Measurements from ENCODE around the gene ZNF652. TPM values are rescaled to one million over a fixed set of nuclear protein-coding genes. Genes with fewer than 3 reads are reported as not detected.

The ZNF652 gene
- total RNA-seq, 2 donors from 2014 or later = 42.6 to 60.0 TPM

- Histone ChIP-seq H3K27me3 (ENCODE audit: control insufficient read depth, insufficient read depth, low read length, poor library complexity, severe bottlenecking) (no peaks in the 10 kb centered on the region), H3K27ac (ENCODE audit: low read depth, low read length) (no peak overlapping the region), H3K4me1 (ENCODE audit: control insufficient read depth, insufficient read depth, low read length) (no peaks in the 10 kb centered on the region), H3K4me3 (ENCODE audit: low read length) (no peak overlapping the region), H3K36me3 (ENCODE audit: control insufficient read depth, insufficient read depth, low read length) (no peaks in the 10 kb centered on the region), H3K9me3 (ENCODE audit: control insufficient read depth, low read length) (no peaks in the 10 kb centered on the region), H3K9ac (ENCODE audit: extremely low read depth, low read length, poor library complexity, severe bottlenecking) (no peak overlapping the region)
- no peak overlapping the region for H3K4me3 Mint-ChIP-seq
- WGBS, 2 experiments (ENCODE audit: insufficient coverage in 1 of 2, insufficient read length in 1 of 2) = 88 to 94% methylated on average over 4 of the region's 4 CpGs
- H3K27ac Mint-ChIP-seq = no peak overlapping the region
- no peak for DNase-seq
- peaks cover 29% of the 10 kb centered on the region for H3K4me1 Mint-ChIP-seq
- no peaks in the 10 kb centered on the region for H3K36me3 Mint-ChIP-seq (ENCODE audit: low read depth)
- no peaks in the 10 kb centered on the region for H3K9me3 Mint-ChIP-seq
- TF ChIP-seq, protein P1, sequence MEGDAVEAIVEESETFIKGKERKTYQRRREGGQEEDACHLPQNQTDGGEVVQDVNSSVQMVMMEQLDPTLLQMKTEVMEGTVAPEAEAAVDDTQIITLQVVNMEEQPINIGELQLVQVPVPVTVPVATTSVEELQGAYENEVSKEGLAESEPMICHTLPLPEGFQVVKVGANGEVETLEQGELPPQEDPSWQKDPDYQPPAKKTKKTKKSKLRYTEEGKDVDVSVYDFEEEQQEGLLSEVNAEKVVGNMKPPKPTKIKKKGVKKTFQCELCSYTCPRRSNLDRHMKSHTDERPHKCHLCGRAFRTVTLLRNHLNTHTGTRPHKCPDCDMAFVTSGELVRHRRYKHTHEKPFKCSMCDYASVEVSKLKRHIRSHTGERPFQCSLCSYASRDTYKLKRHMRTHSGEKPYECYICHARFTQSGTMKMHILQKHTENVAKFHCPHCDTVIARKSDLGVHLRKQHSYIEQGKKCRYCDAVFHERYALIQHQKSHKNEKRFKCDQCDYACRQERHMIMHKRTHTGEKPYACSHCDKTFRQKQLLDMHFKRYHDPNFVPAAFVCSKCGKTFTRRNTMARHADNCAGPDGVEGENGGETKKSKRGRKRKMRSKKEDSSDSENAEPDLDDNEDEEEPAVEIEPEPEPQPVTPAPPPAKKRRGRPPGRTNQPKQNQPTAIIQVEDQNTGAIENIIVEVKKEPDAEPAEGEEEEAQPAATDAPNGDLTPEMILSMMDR (conservative IDR thresholded peaks at IDR 0.05) = no peak
- peaks cover 15% of the 10 kb centered on the region for H3K27me3 Mint-ChIP-seq (ENCODE audit: insufficient read depth)
Observed at GRCh38 chr17:49379926-49380325, 17.9 kb upstream of the ZNF652 start.

DNA sequence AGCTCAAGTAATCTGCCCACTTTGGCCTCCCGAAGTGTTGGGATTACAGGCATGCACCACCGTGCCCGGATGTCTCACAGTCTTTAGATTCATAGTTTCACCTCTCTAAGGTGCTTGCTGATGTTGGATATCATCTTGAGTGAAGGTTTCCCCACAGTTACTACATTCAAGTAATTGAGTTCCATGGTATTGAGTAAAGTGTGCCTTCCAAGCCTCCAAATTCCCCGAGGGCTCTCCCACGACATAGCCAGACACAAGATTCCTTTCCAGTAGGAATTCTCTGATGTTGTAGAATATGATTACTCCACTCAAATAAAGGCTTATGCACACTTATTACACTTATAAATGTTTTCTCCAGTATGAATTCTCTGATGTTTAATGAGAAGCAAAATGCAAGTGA is 16.3 kb upstream of the ZNF652 start:
- H3K27ac ChIP-seq (ENCODE audit: low read depth, low read length) = no peak overlapping the region
- no peak for DNase-seq
- no peak overlapping the region for H3K4me3 Mint-ChIP-seq
- H3K9ac ChIP-seq (ENCODE audit: extremely low read depth, low read length, poor library complexity, severe bottlenecking) = no peak overlapping the region
- TF ChIP-seq, protein P1 (conservative IDR thresholded peaks at IDR 0.05) = no peak
- peaks cover 29% of the 10 kb centered on the region for H3K4me1 Mint-ChIP-seq
- H3K9me3 ChIP-seq (ENCODE audit: control insufficient read depth, low read length) = no peaks in the 10 kb centered on the region
- no peaks in the 10 kb centered on the region for H3K36me3 ChIP-seq (ENCODE audit: control insufficient read depth, insufficient read depth, low read length)
- no peak overlapping the region for H3K4me3 ChIP-seq (ENCODE audit: low read length)
- peaks cover 15% of the 10 kb centered on the region for H3K27me3 Mint-ChIP-seq (ENCODE audit: insufficient read depth)
- no peaks in the 10 kb centered on the region for H3K4me1 ChIP-seq (ENCODE audit: control insufficient read depth, insufficient read depth, low read length)
- H3K27me3 ChIP-seq (ENCODE audit: control insufficient read depth, insufficient read depth, low read length, poor library complexity, severe bottlenecking) = no peaks in the 10 kb centered on the region
- H3K9me3 Mint-ChIP-seq = no peaks in the 10 kb centered on the region
- no peak overlapping the region for H3K27ac Mint-ChIP-seq
- no peaks in the 10 kb centered on the region for H3K36me3 Mint-ChIP-seq (ENCODE audit: low read depth)
- WGBS, 2 experiments (ENCODE audit: insufficient coverage in 1 of 2, insufficient read length in 1 of 2) = 90 to 92% methylated on average over 3 of the region's 5 CpGs

DNA sequence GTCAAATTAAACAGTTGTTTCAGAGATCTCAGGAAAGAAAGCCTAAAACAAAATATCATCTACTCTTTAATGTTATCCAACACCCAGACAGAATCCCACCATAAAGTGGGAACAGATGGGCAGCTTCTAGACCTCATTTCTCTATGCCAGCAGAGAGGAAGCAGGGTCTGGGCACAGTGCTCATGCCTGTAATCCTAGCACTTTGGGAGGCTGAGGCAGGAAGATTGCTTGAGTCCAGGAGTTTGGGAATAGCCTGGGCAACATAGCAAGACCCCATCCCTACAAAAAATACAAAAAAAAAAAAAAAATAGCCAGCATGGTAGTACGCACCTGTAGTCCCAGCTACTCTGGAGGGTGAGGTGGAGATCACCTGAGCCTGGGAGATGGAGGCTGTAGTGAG is 13.5 kb upstream of the ZNF652 start:
- H3K9me3 ChIP-seq (ENCODE audit: control insufficient read depth, low read length) = no peaks in the 10 kb centered on the region
- no peak overlapping the region for H3K27ac Mint-ChIP-seq
- DNase-seq = no peak
- peaks cover 9% of the 10 kb centered on the region for H3K27me3 Mint-ChIP-seq (ENCODE audit: insufficient read depth)
- H3K36me3 Mint-ChIP-seq (ENCODE audit: low read depth) = no peaks in the 10 kb centered on the region
- peaks cover 3% of the 10 kb centered on the region for H3K4me1 ChIP-seq (ENCODE audit: control insufficient read depth, insufficient read depth, low read length)
- H3K36me3 ChIP-seq (ENCODE audit: control insufficient read depth, insufficient read depth, low read length) = no peaks in the 10 kb centered on the region
- no peak overlapping the region for H3K4me3 ChIP-seq (ENCODE audit: low read length)
- WGBS, 2 experiments (ENCODE audit: insufficient coverage in 1 of 2, insufficient read length in 1 of 2) = 80% methylated on average over 1 of the region's 1 CpG; no CpG with 5 or more reads in 1 of the 2 experiments
- no peak overlapping the region for H3K9ac ChIP-seq (ENCODE audit: extremely low read depth, low read length, poor library complexity, severe bottlenecking)
- TF ChIP-seq, protein P1 (conservative IDR thresholded peaks at IDR 0.05) = no peak
- no peaks in the 10 kb centered on the region for H3K27me3 ChIP-seq (ENCODE audit: control insufficient read depth, insufficient read depth, low read length, poor library complexity, severe bottlenecking)
- no peak overlapping the region for H3K27ac ChIP-seq (ENCODE audit: low read depth, low read length)
- H3K4me3 Mint-ChIP-seq = no peak overlapping the region
- peaks cover 25% of the 10 kb centered on the region for H3K4me1 Mint-ChIP-seq
- no peaks in the 10 kb centered on the region for H3K9me3 Mint-ChIP-seq
